GM10248 (cell line): Measurements from ENCODE around the gene NFATC2.
"Not testable (repeated sequence)": the region's sequence is repeated elsewhere in the genome, so short reads cannot be mapped to it uniquely, and the experiment has no call there.

ENCODE experiments used
- CTCF ChIA-PET: fragments of 300-600 bp; sonication (Branson Sonifier 250); formaldehyde crosslinking; extraction: SDS; loops from one replicate; lab custom pipeline; 2021; ENCODE audit warnings: antibody characterized with exemption; lab: Yijun Ruan, JAX
- POLR2A ChIA-PET: fragments of 350-650 bp; sonication (Branson Sonifier 250); formaldehyde crosslinking; extraction: SDS; loops from one replicate; lab custom pipeline; 2020; ENCODE audit warnings: antibody characterized with exemption; lab: Yijun Ruan, JAX
- DNase-seq: peaks from one replicate; pipeline ENCODE4 v3.0.0; 2012; ENCODE audit errors: extremely low spot score
- CTCF ChIP-seq: IDR thresholded peaks from 2 replicates; pipeline ENCODE4 v1.5.1; 2012; ENCODE audit warnings: mild to moderate bottlenecking, low read depth; ENCODE audit errors: extremely low read depth, missing control alignments, control extremely low read depth

The NFATC2 gene

GRCh38 chr20:51346686-51347485 lies 195.6 kb downstream of the NFATC2 start:
- no peak for TF ChIP-seq CTCF
- ChIA-PET POLR2A (no interaction called here), CTCF (no interaction called here)
- no peak for DNase-seq

GRCh38 chr20:51345601-51346101 lies 196.9 kb downstream of the NFATC2 start:
- no peak for DNase-seq
- POLR2A ChIA-PET, result no interaction called here
- CTCF ChIA-PET, result no interaction called here
- no peak for TF ChIP-seq CTCF

GRCh38 chr20:51343802-51344201 lies 198.7 kb downstream of the NFATC2 start:
- CTCF ChIA-PET, DNase-seq, POLR2A ChIA-PET: not testable (repeated sequence)

GRCh38 chr20:51342510-51343236 lies 199.8 kb downstream of the NFATC2 start:
- DNase-seq, result no peak
- no peak for TF ChIP-seq CTCF
- ChIA-PET POLR2A (no interaction called here), CTCF (interaction anchor here (1.5 kb wide), 1 partner anchor 9 kb away, joined by 3 read pairs; no protein-coding TSS in a partner anchor)

- CTCF ChIA-PET, result interaction anchor here (1.5 kb wide), 1 partner anchor 10 kb away, joined by 3 read pairs; no protein-coding TSS in a partner anchor
- no peak for TF ChIP-seq CTCF
- no peak for DNase-seq
- POLR2A ChIA-PET, result no interaction called here
These were observed 200.9 kb downstream of the NFATC2 start for GRCh38 chr20:51341581-51341980.

GRCh38 chr20:51340451-51340840 lies 202.1 kb downstream of the NFATC2 start:
- ChIA-PET CTCF (no interaction called here), POLR2A (no interaction called here)
- no peak for DNase-seq
- no peak for TF ChIP-seq CTCF
